ENCODE results near the gene SNF8.

GRCh38 chr17:48928876-48929811, 15.5 kb downstream of the SNF8 start:
- TF ChIP-seq, protein P1, sequence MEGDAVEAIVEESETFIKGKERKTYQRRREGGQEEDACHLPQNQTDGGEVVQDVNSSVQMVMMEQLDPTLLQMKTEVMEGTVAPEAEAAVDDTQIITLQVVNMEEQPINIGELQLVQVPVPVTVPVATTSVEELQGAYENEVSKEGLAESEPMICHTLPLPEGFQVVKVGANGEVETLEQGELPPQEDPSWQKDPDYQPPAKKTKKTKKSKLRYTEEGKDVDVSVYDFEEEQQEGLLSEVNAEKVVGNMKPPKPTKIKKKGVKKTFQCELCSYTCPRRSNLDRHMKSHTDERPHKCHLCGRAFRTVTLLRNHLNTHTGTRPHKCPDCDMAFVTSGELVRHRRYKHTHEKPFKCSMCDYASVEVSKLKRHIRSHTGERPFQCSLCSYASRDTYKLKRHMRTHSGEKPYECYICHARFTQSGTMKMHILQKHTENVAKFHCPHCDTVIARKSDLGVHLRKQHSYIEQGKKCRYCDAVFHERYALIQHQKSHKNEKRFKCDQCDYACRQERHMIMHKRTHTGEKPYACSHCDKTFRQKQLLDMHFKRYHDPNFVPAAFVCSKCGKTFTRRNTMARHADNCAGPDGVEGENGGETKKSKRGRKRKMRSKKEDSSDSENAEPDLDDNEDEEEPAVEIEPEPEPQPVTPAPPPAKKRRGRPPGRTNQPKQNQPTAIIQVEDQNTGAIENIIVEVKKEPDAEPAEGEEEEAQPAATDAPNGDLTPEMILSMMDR (IDR thresholded peaks at IDR 0.05; ENCODE audit: insufficient read depth, low read length, poor library complexity, severe bottlenecking) = no peak
- no peak for TF ChIP-seq EZH2phosphoT487 (conservative IDR thresholded peaks at IDR 0.05; ENCODE audit: low read length)
